ENCODE data around the gene ADCY2. TPM values are rescaled to one million over a fixed set of nuclear protein-coding genes. Genes with fewer than 3 reads are reported as not detected.

The ADCY2 gene
- total and polyA plus RNA-seq, 4 donors = 25.4 to 145 (median 71.1) TPM

GRCh38 chr5:7803937-7804336 is 408.0 kb downstream of the ADCY2 start:
- DNase-seq (ENCODE audit: low read depth in 4 of 6, low spot score in 6 of 6) = no peak
- H3K27ac ChIP-seq (ENCODE audit: low read depth, low read length) = no peak overlapping the region
- no CpG with 5 or more reads among the region's 2 CpGs for WGBS (ENCODE audit: insufficient coverage)
- H3K4me1 ChIP-seq (ENCODE audit: control insufficient read depth, insufficient read depth, low read length) = peaks cover 6% of the 10 kb centered on the region
- H3K36me3 ChIP-seq (ENCODE audit: control insufficient read depth, insufficient read depth, low read length) = peaks cover 23% of the 10 kb centered on the region
- H3K9me3 ChIP-seq (ENCODE audit: control insufficient read depth, insufficient read depth, low read length) = no peaks in the 10 kb centered on the region
- H3K27me3 ChIP-seq (ENCODE audit: control insufficient read depth, insufficient read depth, low read length) = no peaks in the 10 kb centered on the region
- no peak overlapping the region for H3K4me3 ChIP-seq (ENCODE audit: low read depth, low read length)

DNA sequence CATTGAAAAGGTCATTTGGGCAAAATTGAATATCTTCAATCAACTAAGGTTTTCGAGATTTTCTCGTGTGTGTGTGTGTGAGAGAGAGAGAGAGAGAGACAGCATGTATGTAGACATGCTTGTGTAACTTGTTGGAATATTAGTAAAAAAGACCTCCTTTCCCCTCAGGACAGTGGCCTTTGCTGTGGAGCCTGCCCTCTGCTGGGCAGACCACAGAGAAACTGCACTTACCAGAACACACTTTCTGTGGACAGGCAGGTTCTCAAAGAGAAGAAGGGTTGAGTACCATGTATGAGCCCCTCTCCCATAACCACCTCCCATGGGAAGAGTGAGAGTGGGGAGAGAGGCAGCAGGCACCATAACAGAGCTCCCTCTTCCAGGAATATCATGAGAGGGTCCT is 409.4 kb downstream of the ADCY2 start:
- Histone ChIP-seq H3K27me3 (ENCODE audit: control insufficient read depth, insufficient read depth, low read length) (no peaks in the 10 kb centered on the region), H3K36me3 (ENCODE audit: control insufficient read depth, insufficient read depth, low read length) (peaks cover 23% of the 10 kb centered on the region), H3K4me1 (ENCODE audit: control insufficient read depth, insufficient read depth, low read length) (peaks cover 6% of the 10 kb centered on the region), H3K4me3 (ENCODE audit: low read depth, low read length) (no peak overlapping the region), H3K9me3 (ENCODE audit: control insufficient read depth, insufficient read depth, low read length) (no peaks in the 10 kb centered on the region), H3K27ac (ENCODE audit: low read depth, low read length) (no peak overlapping the region)
- no CpG with 5 or more reads among the region's 2 CpGs for WGBS (ENCODE audit: insufficient coverage)
- no peak for DNase-seq (ENCODE audit: low read depth in 4 of 6, low spot score in 6 of 6)

GRCh38 chr5:7808998-7809397 is 413.1 kb downstream of the ADCY2 start:
- no peaks in the 10 kb centered on the region for H3K27me3 ChIP-seq (ENCODE audit: control insufficient read depth, insufficient read depth, low read length)
- no peak overlapping the region for H3K27ac ChIP-seq (ENCODE audit: low read depth, low read length)
- H3K9me3 ChIP-seq (ENCODE audit: control insufficient read depth, insufficient read depth, low read length) = no peaks in the 10 kb centered on the region
- DNase-seq (ENCODE audit: low read depth in 4 of 6, low spot score in 6 of 6) = no peak
- H3K36me3 ChIP-seq (ENCODE audit: control insufficient read depth, insufficient read depth, low read length) = peaks cover 16% of the 10 kb centered on the region
- WGBS (ENCODE audit: insufficient coverage) = no CpG with 5 or more reads among the region's 4 CpGs
- no peak overlapping the region for H3K4me3 ChIP-seq (ENCODE audit: low read depth, low read length)
- no peaks in the 10 kb centered on the region for H3K4me1 ChIP-seq (ENCODE audit: control insufficient read depth, insufficient read depth, low read length)

- H3K27ac ChIP-seq (ENCODE audit: low read depth, low read length) = no peak overlapping the region
- H3K27me3 ChIP-seq (ENCODE audit: control insufficient read depth, insufficient read depth, low read length) = no peaks in the 10 kb centered on the region
- peaks cover 9% of the 10 kb centered on the region for H3K36me3 ChIP-seq (ENCODE audit: control insufficient read depth, insufficient read depth, low read length)
- WGBS (ENCODE audit: insufficient coverage) = 86% methylated on average over 2 of the region's 5 CpGs
- H3K4me3 ChIP-seq (ENCODE audit: low read depth, low read length) = no peak overlapping the region
- DNase-seq (ENCODE audit: low read depth in 4 of 6, low spot score in 6 of 6) = no peak
- H3K9me3 ChIP-seq (ENCODE audit: control insufficient read depth, insufficient read depth, low read length) = no peaks in the 10 kb centered on the region
- peaks cover 14% of the 10 kb centered on the region for H3K4me1 ChIP-seq (ENCODE audit: control insufficient read depth, insufficient read depth, low read length)
Observed at GRCh38 chr5:7811715-7812114, 415.8 kb downstream of the ADCY2 start.

- DNase-seq (ENCODE audit: low read depth in 4 of 6, low spot score in 6 of 6) = no peak
- Histone ChIP-seq H3K27me3 (ENCODE audit: control insufficient read depth, insufficient read depth, low read length) (no peaks in the 10 kb centered on the region), H3K36me3 (ENCODE audit: control insufficient read depth, insufficient read depth, low read length) (no peaks in the 10 kb centered on the region), H3K4me1 (ENCODE audit: control insufficient read depth, insufficient read depth, low read length) (peaks cover 14% of the 10 kb centered on the region), H3K4me3 (ENCODE audit: low read depth, low read length) (no peak overlapping the region), H3K9me3 (ENCODE audit: control insufficient read depth, insufficient read depth, low read length) (no peaks in the 10 kb centered on the region), H3K27ac (ENCODE audit: low read depth, low read length) (no peak overlapping the region)
- no CpG with 5 or more reads among the region's 2 CpGs for WGBS (ENCODE audit: insufficient coverage)
Observed at GRCh38 chr5:7813007-7813406, 417.1 kb downstream of the ADCY2 start.

DNA sequence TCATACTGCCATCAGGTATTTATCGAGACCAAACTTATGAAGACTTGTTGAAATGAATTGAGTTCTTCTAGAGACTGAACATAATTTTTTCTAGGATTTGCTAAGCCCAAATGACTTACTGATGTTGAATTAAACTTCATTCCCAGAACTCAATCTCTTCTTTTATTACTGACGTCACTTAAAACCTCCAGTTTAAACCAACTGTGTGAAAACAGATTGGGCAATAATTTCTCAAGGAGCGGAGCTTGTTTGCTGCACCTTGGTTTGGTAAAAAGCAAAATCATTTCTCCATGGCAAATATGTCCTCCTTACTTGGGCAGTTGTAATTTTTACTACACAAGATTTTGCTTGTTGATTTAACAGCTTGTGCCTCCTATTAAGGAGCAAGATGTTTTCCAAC is 417.6 kb downstream of the ADCY2 start:
- no peaks in the 10 kb centered on the region for H3K36me3 ChIP-seq (ENCODE audit: control insufficient read depth, insufficient read depth, low read length)
- no peak for DNase-seq (ENCODE audit: low read depth in 4 of 6, low spot score in 6 of 6)
- no peak overlapping the region for H3K27ac ChIP-seq (ENCODE audit: low read depth, low read length)
- no peaks in the 10 kb centered on the region for H3K9me3 ChIP-seq (ENCODE audit: control insufficient read depth, insufficient read depth, low read length)
- no peak overlapping the region for H3K4me3 ChIP-seq (ENCODE audit: low read depth, low read length)
- peaks cover 14% of the 10 kb centered on the region for H3K4me1 ChIP-seq (ENCODE audit: control insufficient read depth, insufficient read depth, low read length)
- no peaks in the 10 kb centered on the region for H3K27me3 ChIP-seq (ENCODE audit: control insufficient read depth, insufficient read depth, low read length)
- WGBS (ENCODE audit: insufficient coverage) = no CpG with 5 or more reads among the region's 3 CpGs

- Histone ChIP-seq H3K4me1 (ENCODE audit: control insufficient read depth, insufficient read depth, low read length) (peaks cover 14% of the 10 kb centered on the region), H3K36me3 (ENCODE audit: control insufficient read depth, insufficient read depth, low read length) (peaks cover 3% of the 10 kb centered on the region), H3K4me3 (ENCODE audit: low read depth, low read length) (no peak overlapping the region), H3K27me3 (ENCODE audit: control insufficient read depth, insufficient read depth, low read length) (no peaks in the 10 kb centered on the region), H3K9me3 (ENCODE audit: control insufficient read depth, insufficient read depth, low read length) (no peaks in the 10 kb centered on the region), H3K27ac (ENCODE audit: low read depth, low read length) (no peak overlapping the region)
- no peak for DNase-seq (ENCODE audit: low read depth in 4 of 6, low spot score in 6 of 6)
- WGBS (ENCODE audit: insufficient coverage) = 92% methylated on average over 8 of the region's 10 CpGs
Observed at GRCh38 chr5:7814816-7815215, 418.9 kb downstream of the ADCY2 start.

DNA sequence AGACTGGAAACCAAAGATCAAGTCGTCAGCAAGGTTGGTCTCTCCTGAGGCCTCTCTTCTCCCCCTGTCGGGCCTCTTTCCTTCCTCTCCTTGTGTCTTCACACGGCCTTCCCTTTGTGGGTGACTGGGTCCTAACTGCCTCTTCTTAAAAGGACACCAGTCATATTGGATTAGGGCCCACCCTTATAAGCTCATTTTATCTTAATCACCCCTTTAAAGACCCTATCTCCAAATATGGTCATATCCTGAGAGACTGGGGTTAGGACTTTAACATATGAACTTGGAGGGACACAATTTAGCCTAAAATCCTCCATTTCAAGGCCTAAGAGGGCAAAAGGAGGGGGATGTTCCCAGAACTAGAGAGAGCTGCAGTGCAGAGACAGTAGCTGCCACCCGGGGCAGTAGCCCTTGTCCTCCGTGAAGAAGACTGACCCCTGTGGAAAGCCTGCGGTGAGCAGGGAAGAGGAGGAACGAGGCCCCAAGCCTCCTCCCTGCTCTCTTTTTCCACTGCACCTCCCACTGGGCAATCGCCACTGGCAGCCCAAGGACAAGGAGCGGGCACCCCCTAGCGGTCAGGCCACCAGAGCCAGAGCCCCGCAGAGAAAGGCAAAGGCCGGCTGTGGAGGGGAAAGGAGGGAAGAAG is 420.1 kb downstream of the ADCY2 start:
- DNase-seq (ENCODE audit: low read depth in 4 of 6, low spot score in 6 of 6) = peak in 3 of 6 donors; percentile 62 to 89 (median 86)
- peaks cover 5% of the 10 kb centered on the region for H3K36me3 ChIP-seq (ENCODE audit: control insufficient read depth, insufficient read depth, low read length)
- no peak overlapping the region for H3K4me3 ChIP-seq (ENCODE audit: low read depth, low read length)
- no peaks in the 10 kb centered on the region for H3K9me3 ChIP-seq (ENCODE audit: control insufficient read depth, insufficient read depth, low read length)
- H3K27ac ChIP-seq (ENCODE audit: low read depth, low read length) = peak overlapping the region; percentile 65
- WGBS (ENCODE audit: insufficient coverage) = 24% methylated on average over 10 of the region's 12 CpGs
- H3K4me1 ChIP-seq (ENCODE audit: control insufficient read depth, insufficient read depth, low read length) = peaks cover 14% of the 10 kb centered on the region
- H3K27me3 ChIP-seq (ENCODE audit: control insufficient read depth, insufficient read depth, low read length) = no peaks in the 10 kb centered on the region

- Histone ChIP-seq H3K4me3 (ENCODE audit: low read depth, low read length) (no peak overlapping the region), H3K36me3 (ENCODE audit: control insufficient read depth, insufficient read depth, low read length) (peaks cover 5% of the 10 kb centered on the region), H3K27me3 (ENCODE audit: control insufficient read depth, insufficient read depth, low read length) (no peaks in the 10 kb centered on the region), H3K4me1 (ENCODE audit: control insufficient read depth, insufficient read depth, low read length) (peaks cover 14% of the 10 kb centered on the region), H3K27ac (ENCODE audit: low read depth, low read length) (no peak overlapping the region), H3K9me3 (ENCODE audit: control insufficient read depth, insufficient read depth, low read length) (no peaks in the 10 kb centered on the region)
- WGBS (ENCODE audit: insufficient coverage) = 31% methylated on average over 9 of the region's 9 CpGs
- DNase-seq (ENCODE audit: low read depth in 4 of 6, low spot score in 6 of 6) = no peak
Observed at GRCh38 chr5:7816535-7816901, 420.6 kb downstream of the ADCY2 start.

DNA sequence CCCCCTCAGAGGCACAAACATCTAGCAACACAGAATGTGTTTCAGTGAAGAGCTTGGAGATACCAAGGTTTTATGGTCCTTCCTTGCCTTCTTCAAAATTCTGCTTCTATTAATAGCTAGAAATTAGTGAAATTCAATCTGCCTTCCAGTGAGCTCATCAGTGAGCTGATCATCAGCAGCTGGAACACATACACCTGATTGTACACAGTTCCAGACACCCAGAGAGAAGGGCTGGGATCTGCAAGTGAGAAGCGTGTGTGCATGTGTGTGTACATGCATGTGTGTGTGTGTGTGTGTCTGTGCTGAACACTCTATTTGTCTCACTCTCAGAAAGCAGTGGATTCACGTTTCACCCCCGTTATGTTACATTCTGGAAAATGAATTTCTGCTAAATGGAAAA is 426.5 kb downstream of the ADCY2 start:
- Histone ChIP-seq H3K36me3 (ENCODE audit: control insufficient read depth, insufficient read depth, low read length) (peaks cover 21% of the 10 kb centered on the region), H3K27me3 (ENCODE audit: control insufficient read depth, insufficient read depth, low read length) (no peaks in the 10 kb centered on the region), H3K9me3 (ENCODE audit: control insufficient read depth, insufficient read depth, low read length) (no peaks in the 10 kb centered on the region), H3K4me1 (ENCODE audit: control insufficient read depth, insufficient read depth, low read length) (peaks cover 4% of the 10 kb centered on the region), H3K4me3 (ENCODE audit: low read depth, low read length) (no peak overlapping the region), H3K27ac (ENCODE audit: low read depth, low read length) (no peak overlapping the region)
- WGBS (ENCODE audit: insufficient coverage) = no CpG with 5 or more reads among the region's 3 CpGs
- no peak for DNase-seq (ENCODE audit: low read depth in 4 of 6, low spot score in 6 of 6)
